C4-2B (cell line): ENCODE measurements around the gene NDUFB5.

Experiments used
- H3K27ac ChIP-seq: fragments of 450-650 bp; 2 replicates; pipeline ENCODE4 v1.5.1; 2017
- CTCF ChIP-seq: fragments of 450-650 bp; conservative IDR thresholded peaks from 2 replicates; pipeline ENCODE4 v1.5.1; 2017; ENCODE audit warnings: mild to moderate bottlenecking
- ZFX ChIP-seq: fragments of 450-650 bp; IDR thresholded peaks from 2 replicates; pipeline ENCODE4 v1.6.1; 2017

The NDUFB5 gene

GRCh38 chr3:179668429-179668828 is 63.8 kb downstream of the NDUFB5 start:
- TF ChIP-seq CTCF (no peak), ZFX (no peak)
- H3K27ac ChIP-seq: no peak overlapping the region

- H3K27ac ChIP-seq: no peak overlapping the region
- TF ChIP-seq ZFX (no peak), CTCF (no peak)
Measured at GRCh38 chr3:179670311-179670710, 65.7 kb downstream of the NDUFB5 start.

- TF ChIP-seq CTCF: no peak
- no peak for TF ChIP-seq ZFX
- H3K27ac ChIP-seq: no peak overlapping the region
Measured at GRCh38 chr3:179671309-179671708, 66.7 kb downstream of the NDUFB5 start.

- TF ChIP-seq ZFX: no peak
- H3K27ac ChIP-seq: no peak overlapping the region
Measured at GRCh38 chr3:179671747-179672242, 67.2 kb downstream of the NDUFB5 start.

- TF ChIP-seq CTCF: no peak
- TF ChIP-seq ZFX: no peak
- H3K27ac ChIP-seq: peak overlapping the region; percentile 9; the same call in 1 of the 2 replicates
Measured at GRCh38 chr3:179672918-179673317, 68.3 kb downstream of the NDUFB5 start.

GRCh38 chr3:179673523-179673922 is 68.9 kb downstream of the NDUFB5 start:
- TF ChIP-seq CTCF (no peak), ZFX (no peak)

GRCh38 chr3:179676081-179676480 is 71.5 kb downstream of the NDUFB5 start:
- no peak overlapping the region for H3K27ac ChIP-seq
- TF ChIP-seq CTCF (no peak), ZFX (no peak)

More at GRCh38 chr3:179673523-179673922, 68.9 kb downstream of the NDUFB5 start:
- H3K27ac ChIP-seq: peak overlapping the region; percentile 27; the same call in 1 of the 2 replicates
